ENCODE results near the gene MBD4.
A peak's percentile ranks its signal among the peaks of the same experiment; 100 is the strongest.

Gene MBD4

GRCh38 chr3:129441782-129442181 lies 2.0 kb upstream of the MBD4 start:
- peaks cover 42% of the 10 kb centered on the region for H3K4me1 ChIP-seq (ENCODE audit: insufficient read depth, low read length, severe bottlenecking)
- no peak for TF ChIP-seq EZH2 (IDR thresholded peaks at IDR 0.05; ENCODE audit: borderline replicate concordance, low read length)
- no peak for TF ChIP-seq CTCF (IDR thresholded peaks at IDR 0.05; ENCODE audit: low read length)
- H3K27ac ChIP-seq (ENCODE audit: low read depth, low read length, poor library complexity, severe bottlenecking): peak overlapping the region; percentile 77
- no peaks in the 10 kb centered on the region for H3K9me2 ChIP-seq (ENCODE audit: low read depth, low read length)
- no peaks in the 10 kb centered on the region for H4K20me1 ChIP-seq (ENCODE audit: insufficient read depth, low read length)
- H3K9me3 ChIP-seq (ENCODE audit: low read length): no peaks in the 10 kb centered on the region
- no peak overlapping the region for H2AFZ ChIP-seq (ENCODE audit: low read length)
- peaks cover 21% of the 10 kb centered on the region for H3K79me2 ChIP-seq (ENCODE audit: insufficient read depth, low read length)
- H3K27me3 ChIP-seq (ENCODE audit: insufficient read depth, low read length): no peaks in the 10 kb centered on the region
- H3K36me3 ChIP-seq (ENCODE audit: insufficient read depth, low read length): peaks cover 17% of the 10 kb centered on the region; the same call in 1 of the 2 replicates
- H3K4me2 ChIP-seq (ENCODE audit: low read length): peak overlapping the region; percentile 86
- H3K9ac ChIP-seq (ENCODE audit: low read length): peak overlapping the region; percentile 75; the same call in 1 of the 2 replicates
- H3K4me3 ChIP-seq (ENCODE audit: low read depth, low read length, poor library complexity, severe bottlenecking): peak overlapping the region; percentile 81
- H3F3A ChIP-seq (ENCODE audit: insufficient read depth, low read length): no peaks in the 10 kb centered on the region

- Histone ChIP-seq H3K27ac (ENCODE audit: low read depth, low read length, poor library complexity, severe bottlenecking) (peak overlapping the region; percentile 77), H3K9ac (ENCODE audit: low read length) (peak overlapping the region; percentile 75), H3K4me2 (ENCODE audit: low read length) (peak overlapping the region; percentile 86), H3F3A (ENCODE audit: insufficient read depth, low read length) (no peaks in the 10 kb centered on the region), H2AFZ (ENCODE audit: low read length) (no peak overlapping the region), H3K4me1 (ENCODE audit: insufficient read depth, low read length, severe bottlenecking) (peaks cover 48% of the 10 kb centered on the region), H3K36me3 (ENCODE audit: insufficient read depth, low read length) (peaks cover 23% of the 10 kb centered on the region; the same call in 1 of the 2 replicates), H3K27me3 (ENCODE audit: insufficient read depth, low read length) (no peaks in the 10 kb centered on the region), H3K79me2 (ENCODE audit: insufficient read depth, low read length) (peaks cover 21% of the 10 kb centered on the region), H3K4me3 (ENCODE audit: low read depth, low read length, poor library complexity, severe bottlenecking) (peak overlapping the region; percentile 81), H4K20me1 (ENCODE audit: insufficient read depth, low read length) (no peaks in the 10 kb centered on the region), H3K9me3 (ENCODE audit: low read length) (no peaks in the 10 kb centered on the region), H3K9me2 (ENCODE audit: low read depth, low read length) (no peaks in the 10 kb centered on the region)
- TF ChIP-seq CTCF (IDR thresholded peaks at IDR 0.05; ENCODE audit: low read length) (no peak), EZH2 (IDR thresholded peaks at IDR 0.05; ENCODE audit: borderline replicate concordance, low read length) (no peak)
Measured at GRCh38 chr3:129441215-129441614, 1.5 kb upstream of the MBD4 start.

DNA sequence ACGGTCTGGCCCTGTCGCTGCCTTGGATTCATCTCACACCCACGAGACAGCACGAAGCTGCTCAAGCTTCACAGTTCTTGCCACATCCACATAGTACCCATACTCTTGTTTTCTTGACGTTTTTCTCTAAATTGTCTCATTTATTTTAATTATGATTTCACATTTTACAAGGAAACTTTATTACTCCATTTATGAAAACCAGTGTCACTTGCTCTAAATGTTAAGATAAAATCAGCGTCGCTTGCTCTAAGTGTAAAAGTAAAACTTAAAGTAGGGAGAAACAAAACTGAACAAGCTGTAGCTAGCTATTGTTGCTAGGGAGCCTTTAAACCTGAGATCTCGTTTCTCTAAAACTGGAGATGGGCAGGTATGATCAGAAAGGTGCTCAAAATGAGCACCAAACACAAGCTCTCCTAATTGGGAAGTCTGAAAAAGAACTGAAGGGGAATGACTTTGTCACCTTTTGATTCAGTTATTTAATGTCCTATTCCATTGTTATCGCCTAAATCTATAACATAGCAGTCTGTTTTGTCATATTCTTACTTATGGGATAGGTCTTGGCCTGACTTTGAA lies 956 bp upstream of the MBD4 start:
- Histone ChIP-seq H3F3A (ENCODE audit: insufficient read depth, low read length) (no peaks in the 10 kb centered on the region), H3K9me2 (ENCODE audit: low read depth, low read length) (no peaks in the 10 kb centered on the region), H3K4me3 (ENCODE audit: low read depth, low read length, poor library complexity, severe bottlenecking) (peak overlapping the region; percentile 81), H4K20me1 (ENCODE audit: insufficient read depth, low read length) (no peaks in the 10 kb centered on the region), H2AFZ (ENCODE audit: low read length) (no peak overlapping the region), H3K27me3 (ENCODE audit: insufficient read depth, low read length) (no peaks in the 10 kb centered on the region), H3K4me1 (ENCODE audit: insufficient read depth, low read length, severe bottlenecking) (peaks cover 53% of the 10 kb centered on the region), H3K9me3 (ENCODE audit: low read length) (no peaks in the 10 kb centered on the region), H3K4me2 (ENCODE audit: low read length) (peak overlapping the region; percentile 86), H3K27ac (ENCODE audit: low read depth, low read length, poor library complexity, severe bottlenecking) (peak overlapping the region; percentile 77), H3K9ac (ENCODE audit: low read length) (peak overlapping the region; percentile 75), H3K36me3 (ENCODE audit: insufficient read depth, low read length) (peaks cover 28% of the 10 kb centered on the region; the same call in 1 of the 2 replicates), H3K79me2 (ENCODE audit: insufficient read depth, low read length) (peaks cover 23% of the 10 kb centered on the region)
- no peak for TF ChIP-seq EZH2 (IDR thresholded peaks at IDR 0.05; ENCODE audit: borderline replicate concordance, low read length)
- no peak for TF ChIP-seq CTCF (IDR thresholded peaks at IDR 0.05; ENCODE audit: low read length)
